ENCODE results near the gene SMIM15.

SMIM15 gene

GRCh38 chr5:61159836-61160235 is 2.4 kb downstream of the SMIM15 start:
- DNase-seq (ENCODE audit: low read depth) = no peak

- no peak for DNase-seq (ENCODE audit: low read depth)
These were observed 3.2 kb downstream of the SMIM15 start for GRCh38 chr5:61159070-61159469.

- DNase-seq (ENCODE audit: low read depth) = no peak
These were observed 10.4 kb downstream of the SMIM15 start for GRCh38 chr5:61151893-61152292.

- no peak for DNase-seq (ENCODE audit: low read depth)
These were observed 13.8 kb downstream of the SMIM15 start for GRCh38 chr5:61148515-61148914.

GRCh38 chr5:61142811-61143210 is 19.5 kb downstream of the SMIM15 start:
- DNase-seq (ENCODE audit: low read depth) = no peak

GRCh38 chr5:61142391-61142790 is 19.9 kb downstream of the SMIM15 start:
- no peak for DNase-seq (ENCODE audit: low read depth)

GRCh38 chr5:61141801-61142200 is 20.5 kb downstream of the SMIM15 start:
- no peak for DNase-seq (ENCODE audit: low read depth)

- DNase-seq (ENCODE audit: low read depth) = no peak
These were observed 22.3 kb downstream of the SMIM15 start for GRCh38 chr5:61139931-61140330.

- no peak for DNase-seq (ENCODE audit: low read depth)
These were observed 23.0 kb downstream of the SMIM15 start for GRCh38 chr5:61139094-61139873.

- DNase-seq (ENCODE audit: low read depth) = no peak
These were observed 24.4 kb downstream of the SMIM15 start for GRCh38 chr5:61137835-61138234.

GRCh38 chr5:61132559-61132958 is 29.7 kb downstream of the SMIM15 start:
- DNase-seq (ENCODE audit: low read depth) = no peak

- no peak for DNase-seq (ENCODE audit: low read depth)
These were observed 32.0 kb downstream of the SMIM15 start for GRCh38 chr5:61130289-61130688.

GRCh38 chr5:61123145-61123544 is 39.1 kb downstream of the SMIM15 start:
- DNase-seq (ENCODE audit: low read depth) = no peak

GRCh38 chr5:61120534-61120933 is 41.7 kb downstream of the SMIM15 start:
- no peak for DNase-seq (ENCODE audit: low read depth)

GRCh38 chr5:61119066-61119465 is 43.2 kb downstream of the SMIM15 start:
- no peak for DNase-seq (ENCODE audit: low read depth)

- no peak for DNase-seq (ENCODE audit: low read depth)
These were observed 46.3 kb downstream of the SMIM15 start for GRCh38 chr5:61115968-61116367.

- DNase-seq (ENCODE audit: low read depth) = no peak
These were observed 47.8 kb downstream of the SMIM15 start for GRCh38 chr5:61114441-61114840.
